GM12878 (cell line): ENCODE measurements around the gene C1QTNF1. TPM values are rescaled to one million over a fixed set of nuclear protein-coding genes. Genes with fewer than 3 reads are reported as not detected.

Source experiments
- ATAC-seq: fragments of 200-7000 bp; cut with Tn5 transposase; 3 replicates; pipeline ENCODE4 v1.9.1; 2020; ENCODE audit warnings: mild to moderate bottlenecking, moderate library complexity
- BruUV-seq: library from RNA; stranded (reverse); fragments of 400-500 nt; replicated peaks from 2 replicates; lab custom pipeline; 2021; lab: Mats Ljungman, UMichigan
- CTCF ChIA-PET: fragments of 300-600 bp; sonication (Branson Sonifier 250); formaldehyde crosslinking; extraction: SDS; loops from one replicate; lab custom pipeline; 2021; ENCODE audit warnings: inconsistent platforms; lab: Yijun Ruan, JAX
- POLR2A ChIA-PET: fragments of 350-600 bp; formaldehyde crosslinking; extraction: SDS; loops from one replicate; lab custom pipeline; 2021; ENCODE audit warnings: inconsistent platforms; lab: Charles Lee
- RAD21 ChIA-PET: fragments of 300-600 bp; sonication (Branson Sonifier 250); formaldehyde crosslinking; loops from one replicate; lab custom pipeline; 2023; ENCODE audit warnings: antibody characterized with exemption; ENCODE audit not compliant: unreplicated experiment; lab: Charles Lee
- SMC1A ChIA-PET: fragments of 300-600 bp; sonication (Branson Sonifier 250); formaldehyde crosslinking; loops from one replicate; lab custom pipeline; 2023; ENCODE audit not compliant: unreplicated experiment, uncharacterized antibody; lab: Charles Lee
- DNase-seq: peaks from one replicate; pipeline ENCODE4 v3.0.0-alpha.2; 2011; ENCODE audit warnings: low read depth, low spot score
- FAIRE-seq: peaks from 3 replicates; lab custom pipeline; 2011; peaks lifted over from hg19 to GRCh38; lab: Jason Lieb, UNC
- H2AFZ ChIP-seq: 2 replicates; pipeline ENCODE4 v1.6.0; 2011; ENCODE audit warnings: low read depth, low read length, control low read depth; ENCODE audit not compliant: control insufficient read depth
- H3K27ac ChIP-seq: 2 replicates; pipeline ENCODE4 v1.5.1; 2011; ENCODE audit warnings: control low read depth; ENCODE audit not compliant: control insufficient read depth, insufficient read depth
- H3K27me3 ChIP-seq, 2 experiments: replicated peaks in 1 of 2; 2 replicates each; pipeline versions ENCODE4 v1.6.0 to v1.6.1; 2011; ENCODE audit warnings: low read length in 1 of 2; ENCODE audit not compliant: control insufficient read depth in 2 of 2, insufficient read depth in 2 of 2
- H3K36me3 ChIP-seq, 2 experiments: 2 replicates each; pipeline ENCODE4 v1.5.1; 2011; ENCODE audit warnings: low read length in 1 of 2; ENCODE audit not compliant: control insufficient read depth in 2 of 2, insufficient read depth in 2 of 2
- H3K4me1 ChIP-seq: 2 replicates; pipeline ENCODE4 v1.6.1; 2011; ENCODE audit warnings: mild to moderate bottlenecking, low read length, moderate library complexity, mixed read lengths; ENCODE audit not compliant: control insufficient read depth, insufficient read depth
- H3K4me2 ChIP-seq: 2 replicates; pipeline ENCODE4 v1.6.0; 2011; ENCODE audit warnings: control low read depth; ENCODE audit not compliant: control insufficient read depth, insufficient read depth
- H3K4me3 ChIP-seq: fragments of 200-600 bp; sonication (generic); 2 replicates; pipeline ENCODE4 v1.5.1; 2016
- H3K79me2 ChIP-seq: 2 replicates; pipeline ENCODE4 v1.6.0; 2011; ENCODE audit warnings: low read length; ENCODE audit not compliant: control insufficient read depth, insufficient read depth
- H3K9ac ChIP-seq: 2 replicates; pipeline ENCODE4 v1.8.0; 2011; ENCODE audit warnings: low read length, control low read depth, mixed read lengths; ENCODE audit not compliant: control insufficient read depth, insufficient read depth
- H3K9me3 ChIP-seq: replicated peaks from 3 replicates; pipeline ENCODE4 v1.5.1; 2011; ENCODE audit warnings: mild to moderate bottlenecking, low read length; ENCODE audit not compliant: control insufficient read depth, insufficient read depth
- H4K20me1 ChIP-seq: 2 replicates; pipeline ENCODE4 v1.6.0; 2011; ENCODE audit not compliant: control insufficient read depth, insufficient read depth
- BHLHE40 ChIP-seq, 2 experiments: fragments of 450-650 bp in 1 of 2; IDR thresholded peaks; 2 replicates each; pipeline ENCODE4 v1.6.1; 2011 to 2017; ENCODE audit warnings: low read depth in 2 of 2, borderline replicate concordance in 1 of 2, improper control_type of control experiment in 1 of 2, low read length in 1 of 2, mild to moderate bottlenecking in 1 of 2
- DPF2 ChIP-seq: fragments of 450-650 bp; IDR thresholded peaks from 2 replicates; pipeline ENCODE4 v1.6.1; 2017; ENCODE audit warnings: mild to moderate bottlenecking
- WGBS: methylation state at CpG from one replicate; pipeline ENCODE4 v1.1.6; 2016; ENCODE audit warnings: low lambda C conversion rate; ENCODE audit not compliant: insufficient replicate concordance, insufficient coverage; ENCODE audit errors: missing lambda C conversion rate; 5-methylcytosine and 5-hydroxymethylcytosine counted together
- in situ Hi-C: fragments of 300-500 bp; cut with MboI; formaldehyde crosslinking; loops from 9 replicates; pipeline ENCODE4 v1.14.3; 2018; ENCODE audit warnings: mixed read lengths
- intact Hi-C: fragments of 100-400 bp; cut with micrococcal nuclease; formaldehyde crosslinking; loops from one replicate; pipeline ENCODE4 v1.14.2; 2022; ENCODE audit not compliant: unreplicated experiment
- polyA plus RNA-seq, 11 experiments: library from polyadenylated mRNA; depleted of rRNA in 4 of 11; unstranded in 6 of 11; stranded (reverse) in 5 of 11; fragments of >200 nt; fragmentation: Nextera tagmentation in 4 of 11; fragmentation: Illumina TruSeq in 1 of 11; extraction: Ambion mirVana in 4 of 11; extraction: Trizol in 1 of 11; gene quantifications; 1 replicate in 1 of 11; 2 replicates in 10 of 11; pipeline versions ENCODE4 v1.2.1 to v1.2.3, GENCODE V29; 2011 to 2016; ENCODE audit warnings: inconsistent platforms in 2 of 11, missing spikeins in 2 of 11, low read depth in 1 of 11
- total RNA-seq, 4 experiments: library from RNA; depleted of rRNA in 3 of 4; stranded (reverse); fragments of >200 nt in 3 of 4; fragmentation: Illumina TruSeq in 1 of 4; extraction: Trizol in 1 of 4; gene quantifications; 2 replicates each; pipeline versions ENCODE4 v1.2.1 to v1.2.3, GENCODE V29; 2013 to 2021
- TF ChIP-seq, protein P1 (sequence below): IDR thresholded peaks from 2 replicates; pipeline ENCODE4 v1.6.1; 2011; ENCODE audit warnings: low read depth, mild to moderate bottlenecking, low read length, moderate library complexity, borderline replicate concordance; ENCODE audit errors: extremely low read depth
- TF ChIP-seq, protein P2 (sequence below): fragments of 450-650 bp; IDR thresholded peaks from 2 replicates; pipeline ENCODE4 v1.6.1; 2017; ENCODE audit warnings: low read depth, mild to moderate bottlenecking, moderate library complexity
- TF ChIP-seq, protein P3 (sequence below): IDR thresholded peaks from 2 replicates; pipeline ENCODE4 v1.6.1; 2011; ENCODE audit warnings: low read depth, low read length, improper control_type of control experiment, borderline replicate concordance
- TF ChIP-seq, protein P4 (sequence below): fragments of 450-650 bp; IDR thresholded peaks from 2 replicates; pipeline ENCODE4 v1.6.1; 2018; ENCODE audit warnings: borderline replicate concordance, mild to moderate bottlenecking; ENCODE audit not compliant: partially characterized antibody
- TF ChIP-seq, protein P5 (sequence below): fragments of 450-650 bp; IDR thresholded peaks from 2 replicates; pipeline ENCODE4 v1.6.1; 2017; ENCODE audit warnings: mild to moderate bottlenecking, moderate library complexity

Gene C1QTNF1
- total and polyA plus RNA-seq, 10 of the 15 experiments (the other 5 are each of a cell fraction or from before 2014, with no cell fraction given), result 0.05 to 1.1 (median 0.15) TPM; not detected in 4

DNA sequence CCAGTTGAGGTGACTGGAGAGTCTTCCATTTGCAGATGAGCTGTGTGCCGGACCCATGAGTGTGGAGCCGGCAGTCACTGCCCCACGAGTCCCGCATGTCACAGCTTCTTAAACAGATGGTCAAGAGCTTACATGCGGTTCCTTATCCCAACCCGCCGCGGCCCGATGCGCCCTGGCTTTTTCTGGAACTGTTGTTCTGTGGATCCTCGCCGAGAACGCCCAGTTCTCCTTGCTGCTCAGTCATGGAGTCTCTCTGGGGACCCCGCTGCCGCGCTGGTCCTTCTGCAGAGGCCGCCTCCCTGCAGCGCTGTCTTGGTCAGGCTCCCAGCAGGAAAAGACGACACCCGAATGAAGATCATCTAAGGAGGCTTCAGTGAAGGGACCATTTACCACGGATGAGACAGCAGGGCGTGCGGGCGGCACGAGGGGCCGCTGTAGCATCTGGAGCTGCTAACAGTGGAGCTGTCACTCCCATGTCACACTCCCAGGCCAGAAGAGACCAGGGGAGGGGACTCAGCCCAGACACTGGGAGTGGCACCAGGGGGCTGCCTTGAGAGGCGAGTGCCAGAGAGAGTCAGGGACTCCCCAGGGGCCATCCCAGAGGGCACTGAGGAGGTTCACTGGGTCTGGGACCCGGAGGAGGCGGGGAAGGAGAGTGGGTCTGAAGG, 33.5 kb upstream of the C1QTNF1 start (continued):
- TF ChIP-seq, protein P1, sequence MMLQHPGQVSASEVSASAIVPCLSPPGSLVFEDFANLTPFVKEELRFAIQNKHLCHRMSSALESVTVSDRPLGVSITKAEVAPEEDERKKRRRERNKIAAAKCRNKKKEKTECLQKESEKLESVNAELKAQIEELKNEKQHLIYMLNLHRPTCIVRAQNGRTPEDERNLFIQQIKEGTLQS, result no peak
- TF ChIP-seq, protein P2, sequence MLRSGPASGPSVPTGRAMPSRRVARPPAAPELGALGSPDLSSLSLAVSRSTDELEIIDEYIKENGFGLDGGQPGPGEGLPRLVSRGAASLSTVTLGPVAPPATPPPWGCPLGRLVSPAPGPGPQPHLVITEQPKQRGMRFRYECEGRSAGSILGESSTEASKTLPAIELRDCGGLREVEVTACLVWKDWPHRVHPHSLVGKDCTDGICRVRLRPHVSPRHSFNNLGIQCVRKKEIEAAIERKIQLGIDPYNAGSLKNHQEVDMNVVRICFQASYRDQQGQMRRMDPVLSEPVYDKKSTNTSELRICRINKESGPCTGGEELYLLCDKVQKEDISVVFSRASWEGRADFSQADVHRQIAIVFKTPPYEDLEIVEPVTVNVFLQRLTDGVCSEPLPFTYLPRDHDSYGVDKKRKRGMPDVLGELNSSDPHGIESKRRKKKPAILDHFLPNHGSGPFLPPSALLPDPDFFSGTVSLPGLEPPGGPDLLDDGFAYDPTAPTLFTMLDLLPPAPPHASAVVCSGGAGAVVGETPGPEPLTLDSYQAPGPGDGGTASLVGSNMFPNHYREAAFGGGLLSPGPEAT, result no peak
- TF ChIP-seq BHLHE40 (IDR thresholded peaks at IDR 0.05; ENCODE audit: borderline replicate concordance in 1 of 2, low read depth in 2 of 2, low read length in 1 of 2), result no peak

DNA sequence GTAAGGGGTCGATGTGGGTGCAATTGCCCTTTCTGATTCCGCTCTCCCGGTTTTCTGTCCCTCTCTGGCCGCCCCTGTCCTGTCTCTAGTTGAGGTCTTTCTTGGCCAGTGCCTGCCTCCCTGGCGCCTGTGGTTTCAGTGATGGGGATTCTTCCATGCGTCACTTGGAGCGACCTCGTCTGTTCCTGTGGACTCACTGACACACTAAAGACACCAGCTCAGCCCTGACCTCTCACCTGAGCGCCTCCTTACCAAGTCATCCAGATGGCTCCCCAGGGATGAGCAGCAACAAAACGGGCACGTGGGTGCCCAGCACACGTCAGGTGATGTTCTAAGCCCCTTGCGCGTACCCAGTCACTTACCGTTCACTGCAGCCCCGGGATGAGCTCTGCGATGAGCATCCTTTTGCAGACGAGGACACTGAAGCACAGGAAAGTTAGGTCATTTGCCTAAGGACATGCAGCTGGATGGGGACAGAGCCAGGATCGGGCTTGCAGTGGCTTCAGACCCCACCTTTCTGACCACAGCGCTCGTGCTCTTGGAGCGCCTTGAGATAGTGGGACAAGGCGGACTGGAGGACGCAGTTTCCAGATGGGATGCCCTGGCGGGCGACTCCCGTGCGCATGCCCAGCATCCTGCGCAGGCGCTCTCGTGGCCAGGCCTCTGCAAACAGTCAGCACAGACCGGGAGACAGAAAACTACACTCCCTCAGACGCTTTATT, 32.8 kb upstream of the C1QTNF1 start:
- Histone ChIP-seq H3K4me2 (no peak overlapping the region), H3K9ac (no peak overlapping the region), H3K36me3 (peaks cover 9 to 20% of the 10 kb centered on the region in 2 experiments), H4K20me1 (peaks cover 5% of the 10 kb centered on the region; the same call in 1 of the 2 replicates), H2AFZ (no peak overlapping the region), H3K4me1 (peaks cover 5% of the 10 kb centered on the region; the same call in 1 of the 2 replicates), H3K27me3 (no peaks in the 10 kb centered on the region), H3K4me3 (no peak overlapping the region), H3K9me3 (no peaks in the 10 kb centered on the region; the same call in 2 of the 3 replicates), H3K79me2 (no peaks in the 10 kb centered on the region), H3K27ac (no peak overlapping the region)
- no TSS peak for BruUV-seq
- ATAC-seq, result no peak
- CTCF ChIA-PET, result interaction anchor here (0.9 kb wide), 1 partner anchor 20 kb away, joined by 3 read pairs; no protein-coding TSS in a partner anchor
- intact Hi-C loops (no loop called here), in situ Hi-C loops (no loop called here)
- SMC1A ChIA-PET, result no interaction called here
- no peak for DNase-seq
- POLR2A ChIA-PET, result no interaction called here
- FAIRE-seq, result no peak
- 98% methylated on average over 33 of the region's 33 CpGs for WGBS
- RAD21 ChIA-PET, result no interaction called here
- TF ChIP-seq, protein P3, sequence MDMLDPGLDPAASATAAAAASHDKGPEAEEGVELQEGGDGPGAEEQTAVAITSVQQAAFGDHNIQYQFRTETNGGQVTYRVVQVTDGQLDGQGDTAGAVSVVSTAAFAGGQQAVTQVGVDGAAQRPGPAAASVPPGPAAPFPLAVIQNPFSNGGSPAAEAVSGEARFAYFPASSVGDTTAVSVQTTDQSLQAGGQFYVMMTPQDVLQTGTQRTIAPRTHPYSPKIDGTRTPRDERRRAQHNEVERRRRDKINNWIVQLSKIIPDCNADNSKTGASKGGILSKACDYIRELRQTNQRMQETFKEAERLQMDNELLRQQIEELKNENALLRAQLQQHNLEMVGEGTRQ, result no peak
- TF ChIP-seq BHLHE40 (IDR thresholded peaks at IDR 0.05; ENCODE audit: borderline replicate concordance in 1 of 2, low read depth in 2 of 2, low read length in 1 of 2), result no peak
- TF ChIP-seq DPF2, result no peak
- TF ChIP-seq, protein P4, sequence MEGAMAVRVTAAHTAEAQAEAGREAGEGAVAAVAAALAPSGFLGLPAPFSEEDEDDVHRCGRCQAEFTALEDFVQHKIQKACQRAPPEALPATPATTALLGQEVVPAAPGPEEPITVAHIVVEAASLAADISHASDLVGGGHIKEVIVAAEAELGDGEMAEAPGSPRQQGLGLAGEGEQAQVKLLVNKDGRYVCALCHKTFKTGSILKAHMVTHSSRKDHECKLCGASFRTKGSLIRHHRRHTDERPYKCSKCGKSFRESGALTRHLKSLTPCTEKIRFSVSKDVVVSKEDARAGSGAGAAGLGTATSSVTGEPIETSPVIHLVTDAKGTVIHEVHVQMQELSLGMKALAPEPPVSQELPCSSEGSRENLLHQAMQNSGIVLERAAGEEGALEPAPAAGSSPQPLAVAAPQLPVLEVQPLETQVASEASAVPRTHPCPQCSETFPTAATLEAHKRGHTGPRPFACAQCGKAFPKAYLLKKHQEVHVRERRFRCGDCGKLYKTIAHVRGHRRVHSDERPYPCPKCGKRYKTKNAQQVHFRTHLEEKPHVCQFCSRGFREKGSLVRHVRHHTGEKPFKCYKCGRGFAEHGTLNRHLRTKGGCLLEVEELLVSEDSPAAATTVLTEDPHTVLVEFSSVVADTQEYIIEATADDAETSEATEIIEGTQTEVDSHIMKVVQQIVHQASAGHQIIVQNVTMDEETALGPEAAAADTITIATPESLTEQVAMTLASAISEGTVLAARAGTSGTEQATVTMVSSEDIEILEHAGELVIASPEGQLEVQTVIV, result no peak
- TF ChIP-seq, protein P5, sequence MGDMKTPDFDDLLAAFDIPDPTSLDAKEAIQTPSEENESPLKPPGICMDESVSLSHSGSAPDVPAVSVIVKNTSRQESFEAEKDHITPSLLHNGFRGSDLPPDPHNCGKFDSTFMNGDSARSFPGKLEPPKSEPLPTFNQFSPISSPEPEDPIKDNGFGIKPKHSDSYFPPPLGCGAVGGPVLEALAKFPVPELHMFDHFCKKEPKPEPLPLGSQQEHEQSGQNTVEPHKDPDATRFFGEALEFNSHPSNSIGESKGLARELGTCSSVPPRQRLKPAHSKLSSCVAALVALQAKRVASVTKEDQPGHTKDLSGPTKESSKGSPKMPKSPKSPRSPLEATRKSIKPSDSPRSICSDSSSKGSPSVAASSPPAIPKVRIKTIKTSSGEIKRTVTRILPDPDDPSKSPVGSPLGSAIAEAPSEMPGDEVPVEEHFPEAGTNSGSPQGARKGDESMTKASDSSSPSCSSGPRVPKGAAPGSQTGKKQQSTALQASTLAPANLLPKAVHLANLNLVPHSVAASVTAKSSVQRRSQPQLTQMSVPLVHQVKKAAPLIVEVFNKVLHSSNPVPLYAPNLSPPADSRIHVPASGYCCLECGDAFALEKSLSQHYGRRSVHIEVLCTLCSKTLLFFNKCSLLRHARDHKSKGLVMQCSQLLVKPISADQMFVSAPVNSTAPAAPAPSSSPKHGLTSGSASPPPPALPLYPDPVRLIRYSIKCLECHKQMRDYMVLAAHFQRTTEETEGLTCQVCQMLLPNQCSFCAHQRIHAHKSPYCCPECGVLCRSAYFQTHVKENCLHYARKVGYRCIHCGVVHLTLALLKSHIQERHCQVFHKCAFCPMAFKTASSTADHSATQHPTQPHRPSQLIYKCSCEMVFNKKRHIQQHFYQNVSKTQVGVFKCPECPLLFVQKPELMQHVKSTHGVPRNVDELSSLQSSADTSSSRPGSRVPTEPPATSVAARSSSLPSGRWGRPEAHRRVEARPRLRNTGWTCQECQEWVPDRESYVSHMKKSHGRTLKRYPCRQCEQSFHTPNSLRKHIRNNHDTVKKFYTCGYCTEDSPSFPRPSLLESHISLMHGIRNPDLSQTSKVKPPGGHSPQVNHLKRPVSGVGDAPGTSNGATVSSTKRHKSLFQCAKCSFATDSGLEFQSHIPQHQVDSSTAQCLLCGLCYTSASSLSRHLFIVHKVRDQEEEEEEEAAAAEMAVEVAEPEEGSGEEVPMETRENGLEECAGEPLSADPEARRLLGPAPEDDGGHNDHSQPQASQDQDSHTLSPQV, result no peak
